GM18519 (cell line): Measurements from ENCODE around the gene PILRB.
A peak's percentile ranks its signal among the peaks of the same experiment; 100 is the strongest.
"Not testable (repeated sequence)": the region's sequence is repeated elsewhere in the genome, so short reads cannot be mapped to it uniquely, and the experiment has no call there.

Experiments used
- ATAC-seq: cut with Tn5 transposase; IDR thresholded peaks from one replicate; pipeline ENCODE4 v1.9.1; 2021; ENCODE audit warnings: mild to moderate bottlenecking, moderate library complexity; ENCODE audit not compliant: unreplicated experiment, low FRiP score

The PILRB gene

GRCh38 chr7:100358027-100358856 is at the start of gene PILRB:
PILRB (plus strand) TSS chr7:100358117; CDS start chr7:100358303, 186 bp downstream.
- ATAC-seq = no peak

GRCh38 chr7:100318329-100318728 is 39.6 kb upstream of the PILRB start:
- not testable (repeated sequence) for ATAC-seq

GRCh38 chr7:100321648-100322047 is 36.3 kb upstream of the PILRB start:
- not testable (repeated sequence) for ATAC-seq

- not testable (repeated sequence) for ATAC-seq
Measured at GRCh38 chr7:100324194-100324593, 33.7 kb upstream of the PILRB start.

GRCh38 chr7:100325671-100326070 is 32.2 kb upstream of the PILRB start:
- not testable (repeated sequence) for ATAC-seq

GRCh38 chr7:100326914-100327313 is 31.0 kb upstream of the PILRB start:
- not testable (repeated sequence) for ATAC-seq

GRCh38 chr7:100335566-100336466 is 22.1 kb upstream of the PILRB start:
- ATAC-seq = peak; percentile 93

GRCh38 chr7:100338083-100338696 is 19.7 kb upstream of the PILRB start:
- ATAC-seq = not testable (repeated sequence)

GRCh38 chr7:100341286-100341685 is 16.6 kb upstream of the PILRB start:
- not testable (repeated sequence) for ATAC-seq

- ATAC-seq = no peak
Measured at GRCh38 chr7:100342765-100343164, 15.2 kb upstream of the PILRB start.

GRCh38 chr7:100344124-100344559 is 13.8 kb upstream of the PILRB start:
- not testable (repeated sequence) for ATAC-seq

GRCh38 chr7:100344560-100345287 is 13.2 kb upstream of the PILRB start:
- ATAC-seq = peak; percentile 52

- peak; percentile 12 for ATAC-seq
Measured at GRCh38 chr7:100345288-100345672, 12.6 kb upstream of the PILRB start.

- ATAC-seq = no peak
Measured at GRCh38 chr7:100346921-100347320, 11.0 kb upstream of the PILRB start.

- ATAC-seq = no peak
Measured at GRCh38 chr7:100348805-100349204, 9.1 kb upstream of the PILRB start.

GRCh38 chr7:100349757-100350156 is 8.2 kb upstream of the PILRB start:
- no peak for ATAC-seq

GRCh38 chr7:100351657-100352058 is 6.3 kb upstream of the PILRB start:
- no peak for ATAC-seq

GRCh38 chr7:100352230-100352781 is 5.6 kb upstream of the PILRB start:
- not testable (repeated sequence) for ATAC-seq

GRCh38 chr7:100352984-100353684 is 4.8 kb upstream of the PILRB start:
- ATAC-seq = no peak
